Chondrocyte (in vitro differentiated cells): ENCODE measurements around the gene ANO9. TPM values are rescaled to one million over a fixed set of nuclear protein-coding genes. Genes with fewer than 3 reads are reported as not detected.

Experiments
- DNase-seq: peaks from one replicate; pipeline ENCODE4 v3.0.0; 2021; ENCODE audit warnings: mixed read lengths, low spot score
- H3K27ac Mint-ChIP-seq: one replicate; pipeline ENCODE4 v1.8.0; 2021; ENCODE audit warnings: mild to moderate bottlenecking, moderate library complexity, mixed read lengths; ENCODE audit not compliant: unreplicated experiment
- H3K27me3 Mint-ChIP-seq: 2 replicates; pipeline ENCODE4 v1.8.0; 2021; ENCODE audit warnings: low read depth, mixed read lengths
- H3K36me3 Mint-ChIP-seq: 2 replicates; pipeline ENCODE4 v1.8.0; 2021; ENCODE audit warnings: low read depth, mixed read lengths
- H3K4me1 Mint-ChIP-seq: 2 replicates; pipeline ENCODE4 v1.8.0; 2021; ENCODE audit warnings: low read depth, mild to moderate bottlenecking, mixed read lengths
- H3K4me3 Mint-ChIP-seq: one replicate; pipeline ENCODE4 v1.8.0; 2021; ENCODE audit warnings: mild to moderate bottlenecking, moderate library complexity, mixed read lengths; ENCODE audit not compliant: unreplicated experiment
- H3K9me3 Mint-ChIP-seq: 2 replicates; pipeline ENCODE4 v1.8.0; 2021; ENCODE audit warnings: low read depth, mixed read lengths
- CTCF ChIP-seq: fragments of 200-600 bp; sonication (generic); IDR thresholded peaks from 2 replicates; pipeline ENCODE4 v1.5.0; 2021; ENCODE audit warnings: antibody characterized with exemption, mild to moderate bottlenecking, moderate library complexity
- total RNA-seq: library from RNA; stranded (reverse); gene quantifications from 3 replicates; pipeline ENCODE4 v1.2.1, GENCODE V29; 2021

ANO9 gene
- total RNA-seq, 1 donor from 2014 or later: not detected

- no peak for TF ChIP-seq CTCF
- Mint-ChIP-seq H3K9me3 (no peaks in the 10 kb centered on the region), H3K4me1 (peaks cover 7% of the 10 kb centered on the region), H3K27me3 (no peaks in the 10 kb centered on the region), H3K4me3 (no peak overlapping the region), H3K27ac (no peak overlapping the region), H3K36me3 (no peaks in the 10 kb centered on the region)
- DNase-seq: no peak
Observed at GRCh38 chr11:396948-397548, 44.8 kb downstream of the ANO9 start.

GRCh38 chr11:396511-396947, 45.3 kb downstream of the ANO9 start:
- Mint-ChIP-seq H3K4me3 (no peak overlapping the region), H3K36me3 (no peaks in the 10 kb centered on the region), H3K9me3 (no peaks in the 10 kb centered on the region), H3K27me3 (no peaks in the 10 kb centered on the region), H3K27ac (no peak overlapping the region), H3K4me1 (peaks cover 7% of the 10 kb centered on the region)
- DNase-seq: no peak
- TF ChIP-seq CTCF: peak; percentile 69

GRCh38 chr11:395866-396265, 45.9 kb downstream of the ANO9 start:
- no peak for TF ChIP-seq CTCF
- Mint-ChIP-seq H3K27ac (no peak overlapping the region), H3K4me3 (no peak overlapping the region), H3K9me3 (no peaks in the 10 kb centered on the region), H3K4me1 (peaks cover 7% of the 10 kb centered on the region), H3K36me3 (no peaks in the 10 kb centered on the region), H3K27me3 (no peaks in the 10 kb centered on the region)
- DNase-seq: no peak

- Mint-ChIP-seq H3K9me3 (no peaks in the 10 kb centered on the region), H3K27me3 (no peaks in the 10 kb centered on the region), H3K4me1 (peaks cover 7% of the 10 kb centered on the region), H3K36me3 (no peaks in the 10 kb centered on the region), H3K4me3 (no peak overlapping the region), H3K27ac (no peak overlapping the region)
- no peak for TF ChIP-seq CTCF
- no peak for DNase-seq
Observed at GRCh38 chr11:394858-395655, 46.8 kb downstream of the ANO9 start.

- H3K4me3 Mint-ChIP-seq: no peak within 1 kb of the TSS
- no peak for DNase-seq
- H3K36me3 Mint-ChIP-seq: no peaks in the 10 kb centered on the region
Observed at GRCh38 chr11:394034-394857, 47.6 kb downstream of the ANO9 start, which contains the start of gene PKP3. TSS of gene PKP3 (plus strand) at chr11:394209. CDS start at chr11:394293, 84 bp downstream.

More at GRCh38 chr11:394034-394857, 47.6 kb downstream of the ANO9 start, which contains the start of gene PKP3:
- peaks cover 7% of the 10 kb centered on the region for H3K4me1 Mint-ChIP-seq
- no peaks in the 10 kb centered on the region for H3K9me3 Mint-ChIP-seq
- H3K27ac Mint-ChIP-seq: no peak within 1 kb of the TSS
- no peaks in the 10 kb centered on the region for H3K27me3 Mint-ChIP-seq
- no peak for TF ChIP-seq CTCF
